GM12878 (cell line): Measurements from ENCODE around the gene AP3D1. TPM values are rescaled to one million over a fixed set of nuclear protein-coding genes. Genes with fewer than 3 reads are reported as not detected.

ENCODE experiments used
- CHD1 ChIP-seq: IDR thresholded peaks from 2 replicates; pipeline ENCODE4 v1.6.1; 2012; ENCODE audit warnings: low read depth, low read length, improper control_type of control experiment
- CHD2 ChIP-seq: IDR thresholded peaks from 2 replicates; pipeline ENCODE4 v1.6.1; 2011; ENCODE audit warnings: low read depth, low read length, improper control_type of control experiment, borderline replicate concordance
- DPF2 ChIP-seq: fragments of 450-650 bp; IDR thresholded peaks from 2 replicates; pipeline ENCODE4 v1.6.1; 2017; ENCODE audit warnings: mild to moderate bottlenecking
- E2F4 ChIP-seq: IDR thresholded peaks from 2 replicates; pipeline ENCODE4 v1.6.1; 2012; ENCODE audit warnings: low read depth, low read length, improper control_type of control experiment
- E4F1 ChIP-seq: fragments of 450-650 bp; IDR thresholded peaks from 2 replicates; pipeline ENCODE4 v1.6.1; 2018; ENCODE audit warnings: borderline replicate concordance, mild to moderate bottlenecking; ENCODE audit not compliant: partially characterized antibody
- ESRRA ChIP-seq: IDR thresholded peaks from 2 replicates; pipeline ENCODE4 v1.6.1; 2012; ENCODE audit warnings: mild to moderate bottlenecking, low read length, improper control_type of control experiment
- IRF3 ChIP-seq: fragments of 450-650 bp; IDR thresholded peaks from 2 replicates; pipeline ENCODE4 v1.6.1; 2014; ENCODE audit warnings: mild to moderate bottlenecking
- KLF5 ChIP-seq: fragments of 450-650 bp; IDR thresholded peaks from 2 replicates; pipeline ENCODE4 v1.6.1; 2014; ENCODE audit warnings: mild to moderate bottlenecking; ENCODE audit not compliant: partially characterized antibody
- PAX8 ChIP-seq: fragments of 450-650 bp; IDR thresholded peaks from 2 replicates; pipeline ENCODE4 v1.6.1; 2017; ENCODE audit warnings: mild to moderate bottlenecking, moderate library complexity
- POU2F2 ChIP-seq: IDR thresholded peaks from 3 replicates; pipeline ENCODE4 v1.6.1; 2011; ENCODE audit warnings: low read depth, mild to moderate bottlenecking, low read length, borderline replicate concordance
- SMARCA5 ChIP-seq: fragments of 450-650 bp; IDR thresholded peaks from 2 replicates; pipeline ENCODE4 v1.6.1; 2017; ENCODE audit warnings: mild to moderate bottlenecking
- ZNF207 ChIP-seq: fragments of 450-650 bp; IDR thresholded peaks from 2 replicates; pipeline ENCODE4 v1.6.1; 2014; ENCODE audit warnings: antibody characterized with exemption, mild to moderate bottlenecking, borderline replicate concordance
- ZNF384 ChIP-seq: IDR thresholded peaks from 2 replicates; pipeline ENCODE4 v1.6.1; 2012; ENCODE audit warnings: low read depth, mild to moderate bottlenecking, low read length, improper control_type of control experiment, borderline replicate concordance
- ZNF687 ChIP-seq: fragments of 450-650 bp; IDR thresholded peaks from 2 replicates; pipeline ENCODE4 v1.6.1; 2017; ENCODE audit warnings: mild to moderate bottlenecking, moderate library complexity
- polyA plus RNA-seq, 11 experiments: library from polyadenylated mRNA; depleted of rRNA in 4 of 11; unstranded in 6 of 11; stranded (reverse) in 5 of 11; fragments of >200 nt; fragmentation: Nextera tagmentation in 4 of 11; fragmentation: Illumina TruSeq in 1 of 11; extraction: Ambion mirVana in 4 of 11; extraction: Trizol in 1 of 11; gene quantifications; 1 replicate in 1 of 11; 2 replicates in 10 of 11; pipeline versions ENCODE4 v1.2.1 to v1.2.3, GENCODE V29; 2011 to 2016; ENCODE audit warnings: inconsistent platforms in 2 of 11, missing spikeins in 2 of 11, low read depth in 1 of 11
- total RNA-seq, 4 experiments: library from RNA; depleted of rRNA in 3 of 4; stranded (reverse); fragments of >200 nt in 3 of 4; fragmentation: Illumina TruSeq in 1 of 4; extraction: Trizol in 1 of 4; gene quantifications; 2 replicates each; pipeline versions ENCODE4 v1.2.1 to v1.2.3, GENCODE V29; 2013 to 2021
- TF ChIP-seq, protein P1 (sequence below): fragments of 450-650 bp; formaldehyde crosslinking; IDR thresholded peaks from 2 replicates; pipeline ENCODE4 v1.4.0; 2022; ENCODE audit warnings: mild to moderate bottlenecking, moderate library complexity
- TF ChIP-seq, protein P2 (sequence below): IDR thresholded peaks from 2 replicates; pipeline ENCODE4 v1.6.1; 2011; ENCODE audit warnings: low read depth, low read length, improper control_type of control experiment, borderline replicate concordance

The AP3D1 gene
- total and polyA plus RNA-seq, 10 of the 15 experiments (the other 5 are each of a cell fraction or from before 2014, with no cell fraction given) = 1.5 to 108 (median 59.1) TPM

DNA sequence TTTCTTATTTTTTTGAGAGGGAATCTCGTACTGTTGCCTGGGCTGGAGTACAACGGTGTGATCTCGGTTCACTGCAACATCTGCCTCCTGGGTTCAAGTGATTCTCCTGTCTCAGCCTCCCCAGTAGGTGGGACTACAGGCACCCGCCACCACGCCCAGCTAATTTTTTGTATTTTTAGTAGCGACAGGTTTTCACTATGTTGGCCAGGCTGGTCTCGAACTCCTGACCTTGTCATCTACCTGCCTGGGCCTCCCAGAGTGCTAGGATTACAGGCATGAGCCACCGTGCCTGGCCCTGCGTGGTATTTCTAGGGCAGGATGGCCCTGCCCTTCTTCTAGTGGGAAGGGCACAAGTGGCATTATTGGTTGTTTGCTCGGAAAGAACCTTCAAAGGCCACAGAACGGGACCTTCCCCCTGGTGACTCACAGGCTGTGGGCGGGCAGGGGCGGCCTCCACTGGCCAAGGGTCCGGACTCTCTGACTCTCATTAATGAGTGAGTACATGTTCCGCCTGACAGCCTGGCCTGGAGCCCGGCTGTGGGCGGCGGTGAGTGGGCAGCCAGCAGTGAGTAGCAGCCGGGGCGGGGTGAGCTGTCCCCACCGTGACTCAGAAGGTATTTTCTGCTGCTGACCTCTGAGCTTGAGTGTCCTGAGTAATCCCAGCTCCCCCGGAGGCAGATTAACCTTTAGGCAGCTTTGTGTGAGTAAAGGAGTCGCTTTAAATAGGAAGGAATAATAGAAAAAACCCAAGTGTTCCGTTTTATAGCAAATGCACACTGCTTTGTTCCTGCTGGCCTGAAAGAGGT is 17.5 kb upstream of the AP3D1 start (continued):
- TF ChIP-seq PAX8 = peak; percentile 67; the same call in 1 of the 2 replicates
- TF ChIP-seq ZNF687 = peak; percentile 86; the same call in 1 of the 2 replicates
- no peak for TF ChIP-seq E4F1
- TF ChIP-seq ZNF384 = no peak
- peak; percentile 19; the same call in 1 of the 3 replicates for TF ChIP-seq POU2F2
- TF ChIP-seq ESRRA = peak; percentile 34; the same call in 1 of the 2 replicates
- TF ChIP-seq DPF2 = peak; percentile 90
- TF ChIP-seq, protein P1, sequence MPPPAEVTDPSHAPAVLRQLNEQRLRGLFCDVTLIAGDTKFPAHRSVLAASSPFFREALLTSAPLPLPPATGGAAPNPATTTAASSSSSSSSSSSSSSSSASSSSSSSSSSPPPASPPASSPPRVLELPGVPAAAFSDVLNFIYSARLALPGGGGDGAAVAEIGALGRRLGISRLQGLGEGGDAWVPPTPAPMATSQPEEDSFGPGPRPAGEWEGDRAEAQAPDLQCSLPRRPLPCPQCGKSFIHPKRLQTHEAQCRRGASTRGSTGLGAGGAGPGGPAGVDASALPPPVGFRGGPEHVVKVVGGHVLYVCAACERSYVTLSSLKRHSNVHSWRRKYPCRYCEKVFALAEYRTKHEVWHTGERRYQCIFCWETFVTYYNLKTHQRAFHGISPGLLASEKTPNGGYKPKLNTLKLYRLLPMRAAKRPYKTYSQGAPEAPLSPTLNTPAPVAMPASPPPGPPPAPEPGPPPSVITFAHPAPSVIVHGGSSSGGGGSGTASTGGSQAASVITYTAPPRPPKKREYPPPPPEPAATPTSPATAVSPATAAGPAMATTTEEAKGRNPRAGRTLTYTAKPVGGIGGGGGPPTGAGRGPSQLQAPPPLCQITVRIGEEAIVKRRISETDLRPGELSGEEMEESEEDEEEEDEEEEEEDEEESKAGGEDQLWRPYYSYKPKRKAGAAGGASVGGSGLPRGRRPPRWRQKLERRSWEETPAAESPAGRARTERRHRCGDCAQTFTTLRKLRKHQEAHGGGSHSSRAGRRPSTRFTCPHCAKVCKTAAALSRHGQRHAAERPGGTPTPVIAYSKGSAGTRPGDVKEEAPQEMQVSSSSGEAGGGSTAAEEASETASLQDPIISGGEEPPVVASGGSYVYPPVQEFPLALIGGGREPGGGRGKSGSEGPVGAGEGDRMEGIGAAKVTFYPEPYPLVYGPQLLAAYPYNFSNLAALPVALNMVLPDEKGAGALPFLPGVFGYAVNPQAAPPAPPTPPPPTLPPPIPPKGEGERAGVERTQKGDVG (CRISPR knock-in tag) = no peak
- TF ChIP-seq, protein P2, sequence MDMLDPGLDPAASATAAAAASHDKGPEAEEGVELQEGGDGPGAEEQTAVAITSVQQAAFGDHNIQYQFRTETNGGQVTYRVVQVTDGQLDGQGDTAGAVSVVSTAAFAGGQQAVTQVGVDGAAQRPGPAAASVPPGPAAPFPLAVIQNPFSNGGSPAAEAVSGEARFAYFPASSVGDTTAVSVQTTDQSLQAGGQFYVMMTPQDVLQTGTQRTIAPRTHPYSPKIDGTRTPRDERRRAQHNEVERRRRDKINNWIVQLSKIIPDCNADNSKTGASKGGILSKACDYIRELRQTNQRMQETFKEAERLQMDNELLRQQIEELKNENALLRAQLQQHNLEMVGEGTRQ = no peak
- peak; percentile 58 for TF ChIP-seq KLF5
- TF ChIP-seq IRF3 = no peak
- TF ChIP-seq CHD2 = no peak
- no peak for TF ChIP-seq CHD1
- no peak for TF ChIP-seq ZNF207
- no peak for TF ChIP-seq E2F4
- TF ChIP-seq SMARCA5 = peak; percentile 98
